ENCODE results near the gene CCDC71. TPM values are rescaled to one million over a fixed set of nuclear protein-coding genes. Genes with fewer than 3 reads are reported as not detected.

Gene CCDC71
- total RNA-seq, 1 donor from 2014 or later = 31.6 TPM

- DNase-seq (ENCODE audit: low spot score in 2 of 2) = no peak
- Histone ChIP-seq H3K36me3 (no peaks in the 10 kb centered on the region), H3K27ac (peak overlapping the region; percentile 5 to 60), H3K4me1 (peaks cover 0 to 6% of the 10 kb centered on the region in 2 donors), H3K9me3 (no peaks in the 10 kb centered on the region), H3K4me3 (peak overlapping the region; percentile 46 to 72), H3K27me3 (no peaks in the 10 kb centered on the region)
- intact Hi-C loops (cut with DNase I) = loop anchor here (2.0 kb wide), 1 partner anchor 26 kb away; no protein-coding TSS in a partner anchor
- TF ChIP-seq CTCF (IDR thresholded peaks at IDR 0.05) = no peak
Measured at GRCh38 chr3:49198611-49199230, 32.6 kb upstream of the CCDC71 start.

- no peaks in the 10 kb centered on the region for H3K9me3 ChIP-seq
- TF ChIP-seq CTCF (IDR thresholded peaks at IDR 0.05) = no peak
- H3K27me3 ChIP-seq = no peaks in the 10 kb centered on the region
- intact Hi-C loops (cut with DNase I) = loop anchor here (2.0 kb wide), 1 partner anchor 25 kb away; no protein-coding TSS in a partner anchor
- H3K4me3 ChIP-seq = no peak overlapping the region
- DNase-seq (ENCODE audit: low spot score in 2 of 2) = no peak
- no peaks in the 10 kb centered on the region for H3K36me3 ChIP-seq
- H3K4me1 ChIP-seq = peaks cover 0 to 6% of the 10 kb centered on the region in 2 donors
- no peak overlapping the region for H3K27ac ChIP-seq
Measured at GRCh38 chr3:49198161-49198560, 32.0 kb upstream of the CCDC71 start.

GRCh38 chr3:49191741-49192140 lies 25.6 kb upstream of the CCDC71 start:
- TF ChIP-seq CTCF (IDR thresholded peaks at IDR 0.05) = no peak
- intact Hi-C loops (cut with DNase I) = no loop called here
- DNase-seq (ENCODE audit: low spot score in 2 of 2) = no peak

DNA sequence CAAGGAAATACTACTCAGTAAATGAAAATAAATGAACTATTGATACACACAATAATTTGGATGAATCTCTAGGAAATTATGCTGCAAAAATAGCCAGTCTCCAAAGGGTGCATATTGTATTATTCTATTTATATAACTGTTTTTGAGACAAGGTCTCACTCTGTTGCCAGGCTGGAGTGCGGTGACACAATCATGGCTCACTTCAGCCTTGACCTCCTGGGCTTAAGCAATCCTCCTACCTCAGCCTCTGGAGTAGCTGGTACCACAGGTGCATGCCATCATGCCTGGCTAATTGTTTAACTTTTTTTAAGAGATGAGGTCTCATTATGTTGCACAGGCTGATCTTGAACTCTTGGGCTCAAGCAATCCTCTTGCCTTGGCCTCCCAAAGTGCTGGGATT lies 17.7 kb upstream of the CCDC71 start:
- TF ChIP-seq CTCF (IDR thresholded peaks at IDR 0.05) = no peak
- no peak for DNase-seq (ENCODE audit: low spot score in 2 of 2)
- no peaks in the 10 kb centered on the region for H3K27me3 ChIP-seq
- H3K9me3 ChIP-seq = no peaks in the 10 kb centered on the region
- intact Hi-C loops (cut with DNase I) = no loop called here
- H3K4me3 ChIP-seq = no peak overlapping the region
- H3K36me3 ChIP-seq = no peaks in the 10 kb centered on the region
- H3K4me1 ChIP-seq = no peaks in the 10 kb centered on the region
- no peak overlapping the region for H3K27ac ChIP-seq

More at GRCh38 chr3:49191741-49192140, 25.6 kb upstream of the CCDC71 start:
- no peak overlapping the region for H3K27ac ChIP-seq
- no peaks in the 10 kb centered on the region for H3K4me1 ChIP-seq
- no peaks in the 10 kb centered on the region for H3K9me3 ChIP-seq
- H3K27me3 ChIP-seq = no peaks in the 10 kb centered on the region
- no peaks in the 10 kb centered on the region for H3K36me3 ChIP-seq
- H3K4me3 ChIP-seq = no peak overlapping the region

GRCh38 chr3:49182682-49183081 lies 16.6 kb upstream of the CCDC71 start:
- Histone ChIP-seq H3K4me1 (no peaks in the 10 kb centered on the region), H3K36me3 (no peaks in the 10 kb centered on the region), H3K27ac (no peak overlapping the region), H3K4me3 (no peak overlapping the region), H3K9me3 (no peaks in the 10 kb centered on the region), H3K27me3 (no peaks in the 10 kb centered on the region)
- TF ChIP-seq CTCF (IDR thresholded peaks at IDR 0.05) = no peak
- no peak for DNase-seq (ENCODE audit: low spot score in 2 of 2)
- intact Hi-C loops (cut with DNase I) = no loop called here

Measured in ascending aorta (tissue), 2 donors.